DOHH2 (cell line): ENCODE measurements around the gene VCL.

ENCODE experiments used
- H3F3A ChIP-seq: fragments of 200-600 bp; sonication (generic), shearing (Covaris generic); 2 replicates; pipeline ENCODE4 v1.6.0; 2016; ENCODE audit warnings: antibody characterized with exemption, mild to moderate bottlenecking; ENCODE audit not compliant: control insufficient read depth, insufficient read depth
- H3K27ac ChIP-seq: fragments of 200-600 bp; sonication (generic); 2 replicates; pipeline ENCODE4 v1.5.1; 2014; ENCODE audit warnings: low read depth, mild to moderate bottlenecking, low read length, moderate library complexity
- H3K27me3 ChIP-seq: fragments of 200-600 bp; sonication (generic); 2 replicates; pipeline ENCODE4 v1.6.1; 2014; ENCODE audit warnings: mild to moderate bottlenecking, low read length, mixed read lengths; ENCODE audit not compliant: control insufficient read depth
- H3K36me3 ChIP-seq: fragments of 200-600 bp; sonication (generic); 2 replicates; pipeline ENCODE4 v1.6.1; 2014; ENCODE audit warnings: mild to moderate bottlenecking, low read length, moderate library complexity, mixed read lengths; ENCODE audit not compliant: control insufficient read depth
- H3K4me1 ChIP-seq: fragments of 200-600 bp; sonication (generic); 2 replicates; pipeline ENCODE4 v1.6.1; 2014; ENCODE audit warnings: mild to moderate bottlenecking, low read length, mixed read lengths; ENCODE audit not compliant: control insufficient read depth
- H3K4me2 ChIP-seq: fragments of 200-600 bp; sonication (generic); 2 replicates; pipeline ENCODE4 v1.6.0; 2014; ENCODE audit warnings: mild to moderate bottlenecking, low read length, moderate library complexity
- H3K4me3 ChIP-seq: fragments of 200-600 bp; sonication (generic); 2 replicates; pipeline ENCODE4 v1.5.1; 2014; ENCODE audit warnings: mild to moderate bottlenecking, low read length, mixed read lengths
- H3K79me2 ChIP-seq: fragments of 200-600 bp; sonication (generic); 2 replicates; pipeline ENCODE4 v1.6.1; 2014; ENCODE audit warnings: mild to moderate bottlenecking, low read length, mixed read lengths; ENCODE audit not compliant: control insufficient read depth
- H3K9me2 ChIP-seq: fragments of 200-600 bp; sonication (generic); replicated peaks from 2 replicates; pipeline ENCODE4 v1.6.1; 2014; ENCODE audit warnings: mild to moderate bottlenecking, low read length, mixed read lengths; ENCODE audit not compliant: control insufficient read depth
- H3K9me3 ChIP-seq: fragments of 200-600 bp; sonication (generic); 2 replicates; pipeline ENCODE4 v1.6.1; 2014; ENCODE audit warnings: antibody characterized with exemption, low read length, mixed read lengths; ENCODE audit not compliant: control insufficient read depth, insufficient read depth
- H4K20me1 ChIP-seq: fragments of 200-600 bp; sonication (generic); 2 replicates; pipeline ENCODE4 v1.6.0; 2014; ENCODE audit warnings: low read depth, mild to moderate bottlenecking, antibody characterized with exemption, low read length, moderate library complexity; ENCODE audit not compliant: control insufficient read depth, insufficient read depth
- CTCF ChIP-seq: fragments of 200-600 bp; sonication (generic); IDR thresholded peaks from one replicate; pipeline ENCODE4 v1.5.1; 2014; ENCODE audit warnings: antibody characterized with exemption, mild to moderate bottlenecking, low read depth, low read length; ENCODE audit not compliant: poor library complexity, severe bottlenecking
- EZH2phosphoT487 ChIP-seq: fragments of 200-600 bp; sonication (generic); IDR thresholded peaks from 2 replicates; pipeline ENCODE4 v1.6.1; 2017; ENCODE audit warnings: borderline replicate concordance, mild to moderate bottlenecking, antibody characterized with exemption, low read length, moderate library complexity, mixed read lengths

Gene VCL

GRCh38 chr10:74088722-74089121 is 90.8 kb downstream of the VCL start:
- TF ChIP-seq CTCF (no peak), EZH2phosphoT487 (no peak)
- Histone ChIP-seq H3K36me3 (peaks cover 45% of the 10 kb centered on the region), H3K27me3 (no peaks in the 10 kb centered on the region), H3K9me3 (no peaks in the 10 kb centered on the region), H3F3A (peaks cover 6% of the 10 kb centered on the region; the same call in 1 of the 2 replicates), H4K20me1 (no peaks in the 10 kb centered on the region), H3K4me2 (no peak overlapping the region), H3K9me2 (no peaks in the 10 kb centered on the region), H3K79me2 (no peaks in the 10 kb centered on the region), H3K27ac (no peak overlapping the region), H3K4me1 (no peaks in the 10 kb centered on the region), H3K4me3 (no peak overlapping the region)

GRCh38 chr10:74092372-74092771 is 94.5 kb downstream of the VCL start:
- Histone ChIP-seq H3F3A (no peaks in the 10 kb centered on the region), H3K36me3 (peaks cover 62% of the 10 kb centered on the region), H3K9me3 (no peaks in the 10 kb centered on the region), H3K4me1 (peaks cover 11% of the 10 kb centered on the region), H3K27me3 (no peaks in the 10 kb centered on the region), H3K27ac (no peak overlapping the region), H3K79me2 (no peaks in the 10 kb centered on the region), H3K4me3 (no peak overlapping the region), H3K9me2 (no peaks in the 10 kb centered on the region), H3K4me2 (no peak overlapping the region), H4K20me1 (no peaks in the 10 kb centered on the region)
- TF ChIP-seq CTCF (no peak), EZH2phosphoT487 (no peak)

GRCh38 chr10:74093530-74094164 is 95.7 kb downstream of the VCL start:
- no peak for TF ChIP-seq EZH2phosphoT487
- no peak for TF ChIP-seq CTCF
- H3K4me3 ChIP-seq, result no peak overlapping the region
- H3K27me3 ChIP-seq, result no peaks in the 10 kb centered on the region
- no peaks in the 10 kb centered on the region for H3K9me3 ChIP-seq
- peaks cover 13% of the 10 kb centered on the region for H3K4me1 ChIP-seq
- no peaks in the 10 kb centered on the region for H3K79me2 ChIP-seq
- H3K27ac ChIP-seq, result no peak overlapping the region
- H3F3A ChIP-seq, result no peaks in the 10 kb centered on the region
- no peaks in the 10 kb centered on the region for H3K9me2 ChIP-seq
- H3K36me3 ChIP-seq, result peaks cover 75% of the 10 kb centered on the region
- H3K4me2 ChIP-seq, result no peak overlapping the region
- H4K20me1 ChIP-seq, result no peaks in the 10 kb centered on the region
